ENCODE data around the gene CCNG2.

The CCNG2 gene

DNA sequence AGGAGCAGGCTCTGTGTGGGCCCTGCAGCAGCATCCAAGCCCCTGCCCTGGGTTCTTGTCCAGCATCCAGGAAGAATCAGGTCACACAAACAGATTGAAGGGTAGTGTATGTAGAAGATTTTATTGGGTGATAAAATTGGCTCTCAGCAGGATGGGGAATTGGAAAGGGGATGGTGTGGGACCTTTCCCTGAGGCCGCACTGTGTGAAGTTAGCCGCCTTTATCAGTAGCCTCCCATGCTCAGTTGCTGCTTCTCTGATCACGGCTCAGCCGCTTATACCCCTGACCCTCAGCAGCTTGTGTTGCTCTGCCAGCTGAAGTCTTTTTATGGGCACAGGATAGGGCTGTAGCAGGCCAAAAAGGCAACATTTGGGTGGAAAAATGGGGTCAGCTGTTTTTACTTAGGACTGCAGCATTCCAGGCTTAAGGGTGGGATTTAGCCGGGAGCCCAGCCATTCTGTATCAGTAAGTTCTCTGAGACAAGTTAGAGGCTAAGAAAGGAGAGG, 35.2 kb upstream of the CCNG2 start:
- Histone ChIP-seq H3K27me3 (replicated peaks) (peaks cover 3% of the 10 kb centered on the region), H3K36me3 (replicated peaks) (no peaks in the 10 kb centered on the region), H3K27ac (no peak overlapping the region), H3K4me3 (ENCODE audit: low read depth, low read length) (no peak overlapping the region)
- DNase-seq = no peak
- TF ChIP-seq, protein P1, sequence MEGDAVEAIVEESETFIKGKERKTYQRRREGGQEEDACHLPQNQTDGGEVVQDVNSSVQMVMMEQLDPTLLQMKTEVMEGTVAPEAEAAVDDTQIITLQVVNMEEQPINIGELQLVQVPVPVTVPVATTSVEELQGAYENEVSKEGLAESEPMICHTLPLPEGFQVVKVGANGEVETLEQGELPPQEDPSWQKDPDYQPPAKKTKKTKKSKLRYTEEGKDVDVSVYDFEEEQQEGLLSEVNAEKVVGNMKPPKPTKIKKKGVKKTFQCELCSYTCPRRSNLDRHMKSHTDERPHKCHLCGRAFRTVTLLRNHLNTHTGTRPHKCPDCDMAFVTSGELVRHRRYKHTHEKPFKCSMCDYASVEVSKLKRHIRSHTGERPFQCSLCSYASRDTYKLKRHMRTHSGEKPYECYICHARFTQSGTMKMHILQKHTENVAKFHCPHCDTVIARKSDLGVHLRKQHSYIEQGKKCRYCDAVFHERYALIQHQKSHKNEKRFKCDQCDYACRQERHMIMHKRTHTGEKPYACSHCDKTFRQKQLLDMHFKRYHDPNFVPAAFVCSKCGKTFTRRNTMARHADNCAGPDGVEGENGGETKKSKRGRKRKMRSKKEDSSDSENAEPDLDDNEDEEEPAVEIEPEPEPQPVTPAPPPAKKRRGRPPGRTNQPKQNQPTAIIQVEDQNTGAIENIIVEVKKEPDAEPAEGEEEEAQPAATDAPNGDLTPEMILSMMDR (IDR thresholded peaks at IDR 0.05; ENCODE audit: low read depth, low read length, missing control alignments) = no peak
- in situ Hi-C loops (cut with HindIII; ENCODE audit: low pct_ligation_motif_present, low sequenced_read_pairs) = no loop called here

DNA sequence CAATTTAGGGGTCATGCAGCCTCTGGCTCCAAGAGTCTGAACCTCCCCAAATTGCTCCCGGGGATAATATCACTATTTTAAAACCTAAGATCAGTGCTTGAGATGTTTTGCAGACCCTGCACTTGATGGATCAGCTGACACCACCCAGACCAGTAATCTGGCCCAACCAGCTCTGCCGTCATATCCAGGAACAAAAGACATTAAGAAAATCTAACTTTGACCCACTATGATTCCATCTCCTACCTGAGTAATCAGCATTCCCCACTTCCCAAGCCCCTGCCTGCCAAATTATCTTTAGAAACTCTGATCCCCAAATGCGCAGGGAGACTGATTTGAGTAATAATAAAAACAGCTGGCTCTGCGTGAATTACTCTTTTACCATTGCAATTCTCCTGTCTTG, 34.4 kb upstream of the CCNG2 start:
- DNase-seq = no peak
- TF ChIP-seq, protein P1 (IDR thresholded peaks at IDR 0.05; ENCODE audit: low read depth, low read length, missing control alignments) = no peak
- Histone ChIP-seq H3K27me3 (replicated peaks) (peaks cover 3% of the 10 kb centered on the region), H3K27ac (no peak overlapping the region), H3K36me3 (replicated peaks) (no peaks in the 10 kb centered on the region), H3K4me3 (ENCODE audit: low read depth, low read length) (no peak overlapping the region)
- in situ Hi-C loops (cut with HindIII; ENCODE audit: low pct_ligation_motif_present, low sequenced_read_pairs) = no loop called here

DNA sequence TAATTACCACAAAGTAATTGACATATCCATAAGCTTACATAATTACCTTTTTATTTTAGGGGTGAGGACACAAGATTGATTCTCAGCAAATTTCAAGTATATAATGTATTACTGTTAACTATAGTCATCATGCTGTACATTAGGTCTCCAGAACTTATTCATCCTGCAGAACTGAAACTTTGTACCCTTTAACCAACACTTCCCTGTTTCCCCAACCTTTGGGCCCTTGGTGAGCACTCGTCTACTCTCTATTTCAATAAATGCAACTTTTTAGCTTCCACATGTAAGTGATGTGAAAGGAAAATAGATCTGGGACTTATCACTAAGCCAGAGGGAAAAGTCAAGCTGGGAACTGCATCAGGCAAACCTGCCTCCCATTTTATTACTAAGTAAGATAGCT, 33.6 kb upstream of the CCNG2 start:
- Histone ChIP-seq H3K36me3 (replicated peaks) (no peaks in the 10 kb centered on the region), H3K27me3 (replicated peaks) (peaks cover 3% of the 10 kb centered on the region), H3K4me3 (ENCODE audit: low read depth, low read length) (no peak overlapping the region), H3K27ac (no peak overlapping the region)
- TF ChIP-seq, protein P1 (IDR thresholded peaks at IDR 0.05; ENCODE audit: low read depth, low read length, missing control alignments) = no peak
- no peak for DNase-seq
- in situ Hi-C loops (cut with HindIII; ENCODE audit: low pct_ligation_motif_present, low sequenced_read_pairs) = no loop called here

- in situ Hi-C loops (cut with HindIII; ENCODE audit: low pct_ligation_motif_present, low sequenced_read_pairs) = no loop called here
- Histone ChIP-seq H3K27me3 (replicated peaks) (peaks cover 3% of the 10 kb centered on the region), H3K36me3 (replicated peaks) (no peaks in the 10 kb centered on the region), H3K27ac (no peak overlapping the region), H3K4me3 (ENCODE audit: low read depth, low read length) (no peak overlapping the region)
- DNase-seq = no peak
- TF ChIP-seq, protein P1 (IDR thresholded peaks at IDR 0.05; ENCODE audit: low read depth, low read length, missing control alignments) = no peak
These were observed 32.4 kb upstream of the CCNG2 start for GRCh38 chr4:77124576-77124975.

DNA sequence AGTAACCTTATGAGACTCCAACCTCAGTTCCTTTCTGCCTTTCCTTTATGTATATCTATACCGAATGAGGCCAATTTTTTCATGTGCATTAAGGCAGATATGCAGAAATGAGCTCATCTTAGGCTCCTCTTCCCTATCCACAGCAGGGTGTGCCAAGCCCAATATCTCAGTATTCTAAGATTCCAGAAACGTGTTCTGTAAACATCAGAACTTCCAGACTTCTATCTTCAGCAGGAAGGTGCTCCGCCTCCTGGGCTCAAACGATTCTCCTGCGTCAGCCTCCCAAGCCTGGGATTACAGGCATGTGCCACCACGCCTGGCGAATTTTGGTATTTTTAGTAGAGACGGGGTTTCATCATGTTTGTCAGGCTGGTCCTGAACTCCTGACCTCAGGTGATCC, 31.0 kb upstream of the CCNG2 start:
- Histone ChIP-seq H3K36me3 (replicated peaks) (no peaks in the 10 kb centered on the region), H3K27me3 (replicated peaks) (peaks cover 3% of the 10 kb centered on the region), H3K27ac (no peak overlapping the region), H3K4me3 (ENCODE audit: low read depth, low read length) (no peak overlapping the region)
- TF ChIP-seq, protein P1 (IDR thresholded peaks at IDR 0.05; ENCODE audit: low read depth, low read length, missing control alignments) = no peak
- in situ Hi-C loops (cut with HindIII; ENCODE audit: low pct_ligation_motif_present, low sequenced_read_pairs) = no loop called here
- no peak for DNase-seq

DNA sequence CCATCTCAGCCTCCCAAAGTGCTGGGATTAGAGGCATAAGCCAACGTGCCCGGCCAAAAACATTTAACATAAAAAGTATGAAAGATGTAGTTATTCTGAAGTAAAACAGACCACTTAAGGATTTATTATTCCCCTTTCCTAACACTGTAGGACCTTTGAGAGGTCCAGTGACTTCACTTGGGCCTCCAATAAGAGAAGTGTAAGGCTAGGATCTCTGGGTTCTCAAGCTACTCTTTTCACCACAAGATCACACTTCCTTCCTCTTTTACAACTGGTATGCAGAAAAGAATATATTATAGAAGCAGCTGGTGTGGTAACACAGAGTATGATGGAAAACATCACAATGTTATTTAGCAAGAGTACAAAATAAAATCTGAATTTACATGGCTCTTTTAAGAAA, 30.2 kb upstream of the CCNG2 start:
- TF ChIP-seq, protein P1 (IDR thresholded peaks at IDR 0.05; ENCODE audit: low read depth, low read length, missing control alignments) = no peak
- Histone ChIP-seq H3K4me3 (ENCODE audit: low read depth, low read length) (no peak overlapping the region), H3K36me3 (replicated peaks) (no peaks in the 10 kb centered on the region), H3K27me3 (replicated peaks) (peaks cover 3% of the 10 kb centered on the region), H3K27ac (no peak overlapping the region)
- no peak for DNase-seq
- in situ Hi-C loops (cut with HindIII; ENCODE audit: low pct_ligation_motif_present, low sequenced_read_pairs) = no loop called here

All from brain microvascular endothelial cell (primary cell).